CD4-positive, alpha-beta T cell treated with Interleukin-17A for 1 hour (primary cell): ENCODE data around the gene RMDN3.

Experiments used
- DNase-seq: peaks from one replicate; pipeline ENCODE4 v3.0.0-alpha.2; 2020

RMDN3 gene

DNA sequence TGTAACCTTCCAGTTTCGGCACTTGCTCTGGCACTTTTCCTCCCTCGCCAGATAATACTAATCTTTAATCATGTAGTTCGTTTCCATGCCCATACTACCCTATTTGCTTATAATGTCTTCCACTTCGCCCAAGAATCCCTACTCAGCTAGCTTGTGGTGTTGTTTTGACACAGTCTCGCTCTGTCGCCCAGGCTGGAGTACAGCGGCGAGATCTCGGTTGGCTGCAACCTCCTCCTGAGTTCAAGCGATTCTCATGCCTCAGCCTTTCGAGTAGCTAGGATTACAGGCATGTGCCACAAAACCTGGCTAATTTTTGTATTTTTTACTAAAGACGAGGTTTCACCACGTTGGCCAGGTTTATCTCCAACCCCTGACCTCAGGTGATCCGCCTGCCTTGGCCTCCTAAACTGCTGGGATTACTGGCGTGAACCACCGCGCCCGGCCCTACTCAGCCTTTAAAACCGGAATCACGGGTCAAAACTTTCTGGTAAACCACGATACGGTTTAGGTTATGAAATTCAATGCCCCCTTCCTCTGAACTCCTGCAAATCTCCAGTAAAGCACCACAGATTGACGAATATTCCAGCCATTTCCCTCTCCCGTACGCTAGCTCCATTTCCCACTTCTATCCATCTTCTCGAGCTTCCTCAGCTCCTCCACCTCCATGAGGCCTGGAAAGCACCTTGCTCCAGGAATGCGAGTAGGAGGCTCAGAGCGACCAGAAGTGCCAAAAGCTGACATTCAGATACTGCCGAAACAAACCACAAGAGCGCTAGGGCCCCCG lies 61.0 kb downstream of the RMDN3 start:
- no peak for DNase-seq

DNA sequence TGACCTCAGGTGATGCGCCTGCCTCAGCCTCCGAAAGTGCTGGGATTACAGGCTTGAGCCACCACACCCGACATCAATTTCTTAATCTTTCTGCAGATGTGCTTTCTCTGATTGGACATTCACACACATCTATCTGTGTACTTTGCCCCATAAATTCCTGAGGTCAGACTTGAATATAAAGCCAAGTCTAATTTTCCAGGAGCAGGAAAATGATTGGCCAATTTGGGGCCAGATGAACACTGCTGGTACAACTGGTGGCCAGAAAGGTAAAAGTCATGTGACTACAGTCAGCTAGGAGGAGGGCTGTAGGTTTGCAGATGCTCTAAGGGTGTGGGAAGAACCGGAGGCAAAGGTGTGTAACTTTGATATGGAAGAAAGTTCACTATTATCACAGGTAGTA lies 63.3 kb downstream of the RMDN3 start:
- no peak for DNase-seq

DNA sequence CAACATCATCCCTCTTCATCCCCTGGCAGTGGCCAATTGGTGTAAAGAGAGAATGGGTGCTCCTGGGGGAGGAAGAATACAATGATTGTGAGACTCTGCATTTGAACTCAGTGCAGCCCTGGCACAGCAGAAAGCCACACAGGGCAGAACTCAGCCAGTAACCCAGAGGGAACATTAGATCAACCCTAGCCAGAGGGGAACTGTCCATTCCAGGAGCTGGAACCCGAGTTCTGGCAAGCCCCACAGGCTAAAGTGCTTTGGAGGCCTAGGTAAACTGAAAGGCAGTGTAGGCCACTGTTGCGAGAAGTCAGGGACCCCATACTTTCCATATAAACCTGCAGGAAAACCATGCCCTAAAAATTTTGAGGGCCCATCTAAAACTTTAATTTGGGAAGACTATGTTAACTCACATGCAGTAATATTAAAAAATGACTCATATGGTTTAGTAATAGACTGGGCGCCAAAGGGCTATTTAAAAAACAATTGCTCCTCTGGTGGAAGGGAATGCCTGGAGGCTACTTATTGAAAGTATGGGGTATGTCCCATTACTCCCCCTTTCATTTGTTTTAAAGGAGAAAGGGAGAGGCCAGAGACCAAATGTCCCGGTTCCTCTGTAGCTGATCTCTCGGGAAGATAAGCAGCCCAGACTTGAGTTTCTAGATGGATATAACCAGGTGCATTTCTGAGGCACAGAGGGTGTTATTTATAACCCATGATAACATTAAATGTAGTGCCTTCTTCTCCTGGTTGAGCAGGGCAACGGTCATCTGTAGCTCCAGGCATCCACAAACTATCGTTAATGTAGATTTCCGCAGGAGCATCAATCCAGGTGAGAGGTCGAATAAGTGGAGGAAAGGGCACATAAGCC lies 65.9 kb downstream of the RMDN3 start:
- DNase-seq, result no peak
